H1 (cell line): ENCODE measurements around the gene PHF1. TPM values are rescaled to one million over a fixed set of nuclear protein-coding genes. Genes with fewer than 3 reads are reported as not detected.

Experiments used
- CTCF ChIA-PET: fragments of 300-600 bp; sonication (Branson Sonifier 250); formaldehyde crosslinking; loops from one replicate; lab custom pipeline; 2021; ENCODE audit not compliant: partially characterized antibody; lab: Charles Lee
- POLR2A ChIA-PET: fragments of 300-600 bp; sonication (Branson Sonifier 250); formaldehyde crosslinking; loops from one replicate; lab custom pipeline; 2021; ENCODE audit warnings: inconsistent platforms; ENCODE audit not compliant: partially characterized antibody; lab: Charles Lee
- DNase-seq, 2 experiments: peaks; one replicate each; pipeline versions ENCODE4 v3.0.0 to v3.0.0-alpha.2; 2010 to 2022; ENCODE audit warnings: low spot score in 2 of 2, low read depth in 1 of 2, mixed read lengths in 1 of 2
- FAIRE-seq: peaks from 2 replicates; lab custom pipeline; 2011; peaks lifted over from hg19 to GRCh38; lab: Jason Lieb, UNC
- H2AFZ ChIP-seq: 2 replicates; pipeline ENCODE4 v1.8.1; 2012; ENCODE audit warnings: low read length, inconsistent platforms
- H2AK5ac ChIP-seq: 2 replicates; pipeline ENCODE4 v1.6.1; 2013; ENCODE audit warnings: low read depth, low read length
- H2BK120ac ChIP-seq: replicated peaks from 2 replicates; pipeline ENCODE3; 2013; ENCODE audit warnings: low read depth, low read length, inconsistent platforms
- H2BK12ac ChIP-seq: 2 replicates; pipeline ENCODE4 v1.6.1; 2013; ENCODE audit warnings: low read depth, low read length
- H2BK15ac ChIP-seq: 2 replicates; pipeline ENCODE4 v1.6.1; 2013; ENCODE audit warnings: low read length
- H2BK20ac ChIP-seq: 2 replicates; pipeline ENCODE4 v1.6.1; 2013; ENCODE audit warnings: low read length
- H2BK5ac ChIP-seq: 2 replicates; pipeline ENCODE4 v1.6.1; 2013; ENCODE audit warnings: low read depth, low read length
- H3K14ac ChIP-seq: 2 replicates; pipeline ENCODE4 v1.6.1; 2013; ENCODE audit warnings: inconsistent platforms; ENCODE audit not compliant: insufficient read length
- H3K18ac ChIP-seq: 2 replicates; pipeline ENCODE4 v1.6.1; 2013; ENCODE audit warnings: low read length; ENCODE audit errors: extremely low read depth
- H3K23ac ChIP-seq: 2 replicates; pipeline ENCODE4 v1.6.1; 2013; ENCODE audit warnings: inconsistent platforms; ENCODE audit not compliant: insufficient read length
- H3K23me2 ChIP-seq: 2 replicates; pipeline ENCODE4 v1.6.1; 2013; ENCODE audit warnings: low read depth, low read length
- H3K27ac ChIP-seq: 2 replicates; pipeline ENCODE4 v1.6.1; 2011; ENCODE audit warnings: low read depth, low read length, inconsistent platforms
- H3K27me3 ChIP-seq, 4 experiments: replicated peaks in 1 of 4; 1 replicate in 1 of 4; 2 replicates in 3 of 4; pipeline versions ENCODE4 v1.6.1 to v1.8.1; 2011 to 2013; ENCODE audit warnings: low read length in 3 of 4, mild to moderate bottlenecking in 3 of 4, inconsistent platforms in 2 of 4, mixed read lengths in 2 of 4, moderate library complexity in 1 of 4; ENCODE audit not compliant: control insufficient read depth in 3 of 4, insufficient read depth in 3 of 4; ENCODE audit errors: extremely low read depth in 1 of 4
- H3K36me3 ChIP-seq, 4 experiments: 2 replicates each; pipeline versions ENCODE4 v1.6.1 to v1.8.1; 2011 to 2013; ENCODE audit warnings: mild to moderate bottlenecking in 4 of 4, low read length in 3 of 4, moderate library complexity in 2 of 4, control low read depth in 1 of 4, inconsistent platforms in 1 of 4; ENCODE audit not compliant: insufficient read depth in 4 of 4, control insufficient read depth in 2 of 4
- H3K4ac ChIP-seq: replicated peaks from 2 replicates; pipeline ENCODE3; 2013; ENCODE audit warnings: low read length, low read depth, mixed read lengths, inconsistent platforms; ENCODE audit not compliant: insufficient read length
- H3K4me1 ChIP-seq, 4 experiments: replicated peaks in 1 of 4; 1 replicate in 1 of 4; 2 replicates in 3 of 4; pipeline versions ENCODE4 v1.6.1 to v1.8.1; 2011 to 2013; ENCODE audit warnings: low read length in 3 of 4, inconsistent platforms in 2 of 4, mixed read lengths in 1 of 4; ENCODE audit not compliant: insufficient read depth in 4 of 4, control insufficient read depth in 3 of 4
- H3K4me2 ChIP-seq, 2 experiments: 2 replicates each; pipeline versions ENCODE4 v1.6.1 to v1.8.1; 2011 to 2013; ENCODE audit warnings: low read depth in 2 of 2, low read length in 2 of 2, control low read depth in 1 of 2, inconsistent platforms in 1 of 2, mild to moderate bottlenecking in 1 of 2; ENCODE audit not compliant: insufficient read depth in 1 of 2
- H3K4me3 ChIP-seq, 4 experiments: fragments of 200-600, 300-600 bp in 1 of 4; sonication (generic), shearing (Covaris generic), sonication (Bioruptor Twin) in 1 of 4; 2 replicates each; pipeline versions ENCODE4 v1.5.1 to v1.8.1; 2011 to 2016; ENCODE audit warnings: low read length in 4 of 4, low read depth in 3 of 4, control low read depth in 2 of 4, inconsistent platforms in 2 of 4, mild to moderate bottlenecking in 2 of 4, mixed read lengths in 1 of 4, moderate library complexity in 1 of 4; ENCODE audit not compliant: insufficient read depth in 2 of 4; ENCODE audit errors: extremely low read depth in 1 of 4
- H3K56ac ChIP-seq: replicated peaks from 2 replicates; pipeline ENCODE3; 2013; ENCODE audit warnings: low read depth, mild to moderate bottlenecking, mixed read lengths, low read length, inconsistent platforms; ENCODE audit not compliant: insufficient read length
- H3K79me1 ChIP-seq: 2 replicates; pipeline ENCODE4 v1.6.1; 2013; ENCODE audit warnings: low read depth, low read length, control low read depth
- H3K79me2 ChIP-seq, 2 experiments: 2 replicates each; pipeline versions ENCODE4 v1.6.1 to v1.8.1; 2012 to 2013; ENCODE audit warnings: low read length in 2 of 2, mild to moderate bottlenecking in 2 of 2, inconsistent platforms in 1 of 2; ENCODE audit not compliant: insufficient read depth in 2 of 2, control insufficient read depth in 1 of 2
- H3K9ac ChIP-seq, 4 experiments: replicated peaks in 1 of 4; 1 replicate in 1 of 4; 2 replicates in 3 of 4; pipeline versions ENCODE4 v1.6.1 to v1.8.1; 2011 to 2013; ENCODE audit warnings: low read depth in 3 of 4, low read length in 3 of 4, control low read depth in 2 of 4, mild to moderate bottlenecking in 2 of 4, moderate library complexity in 2 of 4, inconsistent platforms in 1 of 4; ENCODE audit errors: extremely low read depth in 1 of 4
- H3K9me3 ChIP-seq, 2 experiments: 2 replicates each; pipeline versions ENCODE4 v1.6.1 to v1.8.1; 2012 to 2013; ENCODE audit warnings: mild to moderate bottlenecking in 2 of 2, moderate library complexity in 2 of 2, control low read depth in 1 of 2, inconsistent platforms in 1 of 2, low read depth in 1 of 2, low read length in 1 of 2, mixed read lengths in 1 of 2; ENCODE audit not compliant: insufficient read depth in 2 of 2
- H4K20me1 ChIP-seq, 2 experiments: replicated peaks in 1 of 2; 2 replicates each; pipeline versions ENCODE3 to v1.8.1; 2011 to 2013; ENCODE audit warnings: inconsistent platforms in 2 of 2, low read length in 2 of 2, mild to moderate bottlenecking in 1 of 2; ENCODE audit not compliant: insufficient read depth in 2 of 2, control insufficient read depth in 1 of 2
- H4K5ac ChIP-seq: 2 replicates; pipeline ENCODE4 v1.6.1; 2013; ENCODE audit warnings: low read length, low read depth, mixed read lengths, inconsistent platforms; ENCODE audit not compliant: insufficient read length
- H4K8ac ChIP-seq: 2 replicates; pipeline ENCODE4 v1.8.0; 2013; ENCODE audit warnings: mild to moderate bottlenecking, moderate library complexity, low read length, inconsistent platforms; ENCODE audit not compliant: insufficient read depth; ENCODE audit errors: extremely low read depth
- H4K91ac ChIP-seq: replicated peaks from 2 replicates; pipeline ENCODE3; 2013; ENCODE audit warnings: low read length, mixed read lengths, inconsistent platforms; ENCODE audit not compliant: insufficient read length
- CREB1 ChIP-seq: IDR thresholded peaks from 2 replicates; pipeline ENCODE4 v1.6.1; 2012; ENCODE audit warnings: inconsistent platforms
- CTBP2 ChIP-seq: IDR thresholded peaks from 2 replicates; pipeline ENCODE4 v1.7.0; 2011; ENCODE audit warnings: borderline replicate concordance, mild to moderate bottlenecking, moderate library complexity, mixed read lengths, low read length; ENCODE audit not compliant: insufficient read depth, insufficient read length
- SUZ12 ChIP-seq: fragments of 200-600 bp; sonication (generic); IDR thresholded peaks from 2 replicates; pipeline ENCODE4 v1.6.1; 2012; ENCODE audit warnings: mild to moderate bottlenecking, inconsistent platforms, low read length, moderate library complexity, mixed read lengths
- TBP ChIP-seq: IDR thresholded peaks from 2 replicates; pipeline ENCODE4 v1.6.1; 2011; ENCODE audit warnings: low read depth, low read length, improper control_type of control experiment
- WGBS, 2 experiments: shearing (Covaris generic) in 1 of 2; methylation state at CpG; one replicate each; pipeline versions ENCODE4 v1.1.6 to v1.1.7; 2013 to 2015; ENCODE audit warnings: low lambda C conversion rate in 2 of 2, mixed read lengths in 2 of 2, inconsistent platforms in 1 of 2, low coverage in 1 of 2, missing lambda C conversion rate in 1 of 2; ENCODE audit not compliant: insufficient replicate concordance in 2 of 2, insufficient coverage in 1 of 2, insufficient read length in 1 of 2; ENCODE audit errors: extremely low coverage in 1 of 2, missing lambda C conversion rate in 1 of 2; 5-methylcytosine and 5-hydroxymethylcytosine counted together
- polyA plus RNA-seq, 7 experiments: library from polyadenylated mRNA; depleted of rRNA in 3 of 7; stranded (reverse) in 5 of 7; unstranded in 2 of 7; fragments of >200 nt in 5 of 7; fragments of 200-250 nt in 2 of 7; gene quantifications; 1 replicate in 5 of 7; 2 replicates in 1 of 7; 4 replicates in 1 of 7; pipeline versions ENCODE4 v1.2.1 to v1.2.3, GENCODE V29; 2011 to 2013; ENCODE audit warnings: missing spikeins in 2 of 7, mixed read lengths in 2 of 7
- total RNA-seq: library from RNA; stranded (reverse); fragmentation: NEBNext Ultra II Directional; extraction: Animal tissue kit (Norgen Biotek cat#: 25700); gene quantifications from 2 replicates; pipeline ENCODE4 v1.2.1, GENCODE V29; 2021

Gene PHF1
- total and polyA plus RNA-seq, 2 of the 8 experiments (the other 6 are each of a cell fraction or from before 2014, with no cell fraction given) = 47.3 to 78.6 TPM

DNA sequence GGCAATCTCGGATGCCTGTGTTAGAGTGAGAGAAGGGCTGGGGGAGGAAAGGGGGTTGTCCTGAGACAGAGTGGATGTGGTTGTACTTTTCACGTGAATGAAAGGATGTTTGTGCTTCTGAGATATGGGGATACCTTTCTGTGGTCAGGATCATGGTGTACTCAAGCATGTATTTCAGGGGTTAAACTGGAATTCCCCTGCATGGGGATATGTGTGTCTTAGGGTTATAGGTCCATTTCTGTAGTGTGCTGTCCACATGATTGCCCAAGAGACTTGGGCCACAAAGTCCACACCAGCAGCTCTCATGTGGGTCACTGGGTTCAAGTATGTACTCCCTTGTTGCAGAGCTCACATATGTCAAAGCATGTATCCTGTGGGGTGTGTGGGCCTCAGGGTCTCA, 19.5 kb downstream of the PHF1 start:
- Histone ChIP-seq H2BK5ac (peak overlapping the region; percentile 75; the same call in 1 of the 2 replicates), H3K18ac (no peak overlapping the region), H3K56ac (no peak overlapping the region), H3K79me1 (peaks cover 17% of the 10 kb centered on the region), H3K9ac (peak overlapping the region in 2 of 4 experiments; percentile 3 to 38; a peak in 1 of 7 replicates), H3K79me2 (peaks cover 13 to 72% of the 10 kb centered on the region in 2 experiments), H2BK20ac (peak overlapping the region; percentile 72), H4K5ac (no peak overlapping the region), H4K8ac (no peak overlapping the region), H2AK5ac (peak overlapping the region; percentile 4; the same call in 1 of the 2 replicates), H3K4me2 (peak overlapping the region; percentile 90 to 91), H3K4me1 (peaks cover 15 to 43% (median 28%) of the 10 kb centered on the region in 4 experiments), H2AFZ (no peak overlapping the region), H3K27ac (peak overlapping the region; percentile 98; the same call in 1 of the 2 replicates), H3K4me3 (peak overlapping the region in 2 of 4 experiments; percentile 58 to 61; a peak in 3 of 8 replicates), H4K91ac (no peak overlapping the region), H3K23me2 (peaks cover 31% of the 10 kb centered on the region), H3K27me3 (no peaks in the 10 kb centered on the region), H2BK120ac (peak overlapping the region; percentile 13), H3K4ac (peak overlapping the region; percentile 10), H3K23ac (no peak overlapping the region), H3K36me3 (peaks cover 4 to 5% (median 5%) of the 10 kb centered on the region in 4 experiments; a peak in 7 of 8 replicates), H2BK12ac (peak overlapping the region; percentile 91; the same call in 1 of the 2 replicates), H3K9me3 (no peaks in the 10 kb centered on the region; a peak in 1 of 4 replicates), H4K20me1 (peaks cover 0 to 13% of the 10 kb centered on the region in 2 experiments), H3K14ac (no peak overlapping the region), H2BK15ac (peak overlapping the region; percentile 1; the same call in 1 of the 2 replicates)
- ChIA-PET POLR2A (interaction anchor here (0.8 to 14.8 kb wide), 15 partner anchors 8 to 459 kb away, joined by 3 to 381 read pairs (median 8); partner anchors contain the start of genes B3GALT4, CUTA, PHF1 and SYNGAP1), CTCF (interaction anchor here (0.8 to 4.1 kb wide), 9 partner anchors 11 to 153 kb away, joined by 3 to 22 read pairs (median 5); partner anchors contain the start of genes B3GALT4, CUTA, SYNGAP1 and ZBTB9)
- WGBS, 2 experiments = 59% methylated on average over 2 of the region's 2 CpGs; no CpG with 5 or more reads in 1 of the 2 experiments
- DNase-seq (no peak), FAIRE-seq (no peak)
- TF ChIP-seq CREB1 = no peak
- TF ChIP-seq CTBP2 = no peak
- TF ChIP-seq TBP = no peak
- TF ChIP-seq SUZ12 = no peak
